Measurements from ENCODE around the gene CDK6.
A peak's percentile ranks its signal among the peaks of the same experiment; 100 is the strongest.

The CDK6 gene

GRCh38 chr7:92595281-92595680 is 241.1 kb downstream of the CDK6 start:
- no peak for TF ChIP-seq CTCF (IDR thresholded peaks at IDR 0.05; ENCODE audit: low read depth, low read length, missing control alignments)
- DNase-seq: no peak

GRCh38 chr7:92594746-92595145 is 241.6 kb downstream of the CDK6 start:
- H3K27me3 ChIP-seq (replicated peaks): no peaks in the 10 kb centered on the region
- DNase-seq: no peak
- TF ChIP-seq CTCF (IDR thresholded peaks at IDR 0.05; ENCODE audit: low read depth, low read length, missing control alignments): no peak
- H3K36me3 ChIP-seq (replicated peaks): no peaks in the 10 kb centered on the region
- no peak overlapping the region for H3K27ac ChIP-seq
- H3K4me3 ChIP-seq (ENCODE audit: low read depth, low read length): no peak overlapping the region
- in situ Hi-C loops (cut with HindIII; ENCODE audit: low pct_ligation_motif_present, low sequenced_read_pairs): no loop called here

More at GRCh38 chr7:92595281-92595680, 241.1 kb downstream of the CDK6 start:
- Histone ChIP-seq H3K4me3 (ENCODE audit: low read depth, low read length) (no peak overlapping the region), H3K36me3 (replicated peaks) (no peaks in the 10 kb centered on the region), H3K27me3 (replicated peaks) (no peaks in the 10 kb centered on the region), H3K27ac (no peak overlapping the region)
- in situ Hi-C loops (cut with HindIII; ENCODE audit: low pct_ligation_motif_present, low sequenced_read_pairs): no loop called here

- DNase-seq: no peak
- Histone ChIP-seq H3K36me3 (replicated peaks) (no peaks in the 10 kb centered on the region), H3K27ac (no peak overlapping the region), H3K4me3 (ENCODE audit: low read depth, low read length) (peak overlapping the region; percentile 91), H3K27me3 (replicated peaks) (no peaks in the 10 kb centered on the region)
- in situ Hi-C loops (cut with HindIII; ENCODE audit: low pct_ligation_motif_present, low sequenced_read_pairs): no loop called here
- no peak for TF ChIP-seq CTCF (IDR thresholded peaks at IDR 0.05; ENCODE audit: low read depth, low read length, missing control alignments)
These were observed 245.6 kb downstream of the CDK6 start for GRCh38 chr7:92590711-92591310.

- Histone ChIP-seq H3K27ac (peak overlapping the region; percentile 93), H3K36me3 (replicated peaks) (no peaks in the 10 kb centered on the region), H3K4me3 (ENCODE audit: low read depth, low read length) (peak overlapping the region; percentile 91), H3K27me3 (replicated peaks) (no peaks in the 10 kb centered on the region)
- TF ChIP-seq CTCF (IDR thresholded peaks at IDR 0.05; ENCODE audit: low read depth, low read length, missing control alignments): no peak
- no peak for DNase-seq
- in situ Hi-C loops (cut with HindIII; ENCODE audit: low pct_ligation_motif_present, low sequenced_read_pairs): no loop called here
These were observed 247.3 kb downstream of the CDK6 start for GRCh38 chr7:92589056-92589455.

- H3K27me3 ChIP-seq (replicated peaks): no peaks in the 10 kb centered on the region
- in situ Hi-C loops (cut with HindIII; ENCODE audit: low pct_ligation_motif_present, low sequenced_read_pairs): no loop called here
- no peak overlapping the region for H3K27ac ChIP-seq
- H3K4me3 ChIP-seq (ENCODE audit: low read depth, low read length): peak overlapping the region; percentile 91
- no peak for DNase-seq
- no peak for TF ChIP-seq CTCF (IDR thresholded peaks at IDR 0.05; ENCODE audit: low read depth, low read length, missing control alignments)
- no peaks in the 10 kb centered on the region for H3K36me3 ChIP-seq (replicated peaks)
These were observed 247.8 kb downstream of the CDK6 start for GRCh38 chr7:92588561-92588960.

- Histone ChIP-seq H3K27me3 (replicated peaks) (no peaks in the 10 kb centered on the region), H3K36me3 (replicated peaks) (no peaks in the 10 kb centered on the region), H3K27ac (no peak overlapping the region), H3K4me3 (ENCODE audit: low read depth, low read length) (no peak overlapping the region)
- in situ Hi-C loops (cut with HindIII; ENCODE audit: low pct_ligation_motif_present, low sequenced_read_pairs): no loop called here
- no peak for DNase-seq
- TF ChIP-seq CTCF (IDR thresholded peaks at IDR 0.05; ENCODE audit: low read depth, low read length, missing control alignments): no peak
These were observed 249.5 kb downstream of the CDK6 start for GRCh38 chr7:92586841-92587240.
